ENCODE measurements around the gene SNX8.

DNA sequence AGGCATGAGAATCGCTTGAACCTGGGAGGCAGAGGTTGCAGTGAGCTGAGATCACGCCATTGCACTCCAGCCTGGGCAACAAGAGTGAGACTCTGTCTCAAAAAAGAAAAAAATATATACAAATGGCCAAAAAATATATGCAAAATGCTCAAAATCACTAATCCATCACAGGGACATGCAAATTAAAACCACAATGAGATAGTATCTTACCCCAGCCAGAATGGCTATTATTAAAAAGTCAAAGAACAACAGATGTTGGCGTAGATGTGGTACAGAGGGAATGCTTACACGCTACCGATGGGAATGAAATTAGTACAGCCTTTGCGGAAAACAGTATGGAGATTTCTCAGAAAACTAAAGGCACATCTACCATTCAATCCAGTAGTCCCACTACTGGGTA lies 17.4 kb downstream of the SNX8 start:
- TF ChIP-seq POLR2A (IDR thresholded peaks at IDR 0.05) = no peak
- TF ChIP-seq, protein P1, sequence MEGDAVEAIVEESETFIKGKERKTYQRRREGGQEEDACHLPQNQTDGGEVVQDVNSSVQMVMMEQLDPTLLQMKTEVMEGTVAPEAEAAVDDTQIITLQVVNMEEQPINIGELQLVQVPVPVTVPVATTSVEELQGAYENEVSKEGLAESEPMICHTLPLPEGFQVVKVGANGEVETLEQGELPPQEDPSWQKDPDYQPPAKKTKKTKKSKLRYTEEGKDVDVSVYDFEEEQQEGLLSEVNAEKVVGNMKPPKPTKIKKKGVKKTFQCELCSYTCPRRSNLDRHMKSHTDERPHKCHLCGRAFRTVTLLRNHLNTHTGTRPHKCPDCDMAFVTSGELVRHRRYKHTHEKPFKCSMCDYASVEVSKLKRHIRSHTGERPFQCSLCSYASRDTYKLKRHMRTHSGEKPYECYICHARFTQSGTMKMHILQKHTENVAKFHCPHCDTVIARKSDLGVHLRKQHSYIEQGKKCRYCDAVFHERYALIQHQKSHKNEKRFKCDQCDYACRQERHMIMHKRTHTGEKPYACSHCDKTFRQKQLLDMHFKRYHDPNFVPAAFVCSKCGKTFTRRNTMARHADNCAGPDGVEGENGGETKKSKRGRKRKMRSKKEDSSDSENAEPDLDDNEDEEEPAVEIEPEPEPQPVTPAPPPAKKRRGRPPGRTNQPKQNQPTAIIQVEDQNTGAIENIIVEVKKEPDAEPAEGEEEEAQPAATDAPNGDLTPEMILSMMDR (IDR thresholded peaks at IDR 0.05) = no peak
- no peak for TF ChIP-seq POLR2AphosphoS5 (IDR thresholded peaks at IDR 0.05; ENCODE audit: insufficient read depth in 1 of 2, low read depth in 1 of 2)

All from vagina (tissue), 2 donors.